ENCODE measurements around the gene NCAN.
A peak's percentile ranks its signal among the peaks of the same experiment; 100 is the strongest.
"Not testable (repeated sequence)": the region's sequence is repeated elsewhere in the genome, so short reads cannot be mapped to it uniquely, and the experiment has no call there.

The NCAN gene

DNA sequence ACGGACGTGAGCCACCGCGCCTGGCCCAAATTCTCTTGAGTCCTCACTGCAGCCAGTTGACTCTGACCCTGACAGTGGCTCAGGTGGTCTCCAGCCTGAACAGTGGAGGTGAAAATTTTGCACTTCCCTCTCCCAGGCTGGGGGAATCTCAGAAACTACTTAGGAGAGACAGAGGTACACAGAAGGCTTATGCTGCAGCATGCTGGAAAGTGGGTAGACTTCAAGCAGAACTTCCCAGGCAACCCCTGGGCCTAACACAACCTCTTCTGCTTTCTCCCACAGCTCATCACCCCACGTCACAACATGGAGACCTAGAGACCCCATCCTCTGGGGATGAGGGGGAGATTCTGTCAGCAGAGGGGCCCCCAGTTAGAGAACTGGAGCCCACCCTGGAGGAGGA lies 14.4 kb downstream of the NCAN start:
- no peak for DNase-seq

DNA sequence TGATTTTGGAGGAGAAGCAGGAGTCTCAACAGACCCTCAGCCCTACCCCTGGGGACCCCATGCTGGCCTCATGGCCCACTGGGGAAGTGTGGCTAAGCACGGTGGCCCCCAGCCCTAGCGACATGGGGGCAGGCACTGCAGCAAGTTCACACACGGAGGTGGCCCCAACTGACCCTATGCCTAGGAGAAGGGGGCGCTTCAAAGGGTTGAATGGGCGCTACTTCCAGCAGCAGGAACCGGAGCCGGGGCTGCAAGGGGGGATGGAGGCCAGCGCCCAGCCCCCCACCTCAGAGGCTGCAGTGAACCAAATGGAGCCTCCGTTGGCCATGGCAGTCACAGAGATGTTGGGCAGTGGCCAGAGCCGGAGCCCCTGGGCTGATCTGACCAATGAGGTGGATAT lies 14.9 kb downstream of the NCAN start:
- no peak for DNase-seq

DNA sequence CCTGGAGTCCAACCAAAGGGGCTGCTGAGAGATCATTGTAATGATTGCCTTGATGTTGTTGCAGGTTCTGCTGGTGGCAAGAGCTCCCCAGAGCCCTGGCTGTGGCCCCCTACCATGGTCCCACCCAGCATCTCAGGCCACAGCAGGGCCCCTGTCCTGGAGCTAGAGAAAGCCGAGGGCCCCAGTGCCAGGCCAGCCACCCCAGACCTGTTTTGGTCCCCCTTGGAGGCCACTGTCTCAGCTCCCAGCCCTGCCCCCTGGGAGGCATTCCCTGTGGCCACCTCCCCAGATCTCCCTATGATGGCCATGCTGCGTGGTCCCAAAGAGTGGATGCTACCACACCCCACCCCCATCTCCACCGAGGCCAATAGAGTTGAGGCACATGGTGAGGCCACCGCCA lies 15.5 kb downstream of the NCAN start:
- no peak for DNase-seq

DNA sequence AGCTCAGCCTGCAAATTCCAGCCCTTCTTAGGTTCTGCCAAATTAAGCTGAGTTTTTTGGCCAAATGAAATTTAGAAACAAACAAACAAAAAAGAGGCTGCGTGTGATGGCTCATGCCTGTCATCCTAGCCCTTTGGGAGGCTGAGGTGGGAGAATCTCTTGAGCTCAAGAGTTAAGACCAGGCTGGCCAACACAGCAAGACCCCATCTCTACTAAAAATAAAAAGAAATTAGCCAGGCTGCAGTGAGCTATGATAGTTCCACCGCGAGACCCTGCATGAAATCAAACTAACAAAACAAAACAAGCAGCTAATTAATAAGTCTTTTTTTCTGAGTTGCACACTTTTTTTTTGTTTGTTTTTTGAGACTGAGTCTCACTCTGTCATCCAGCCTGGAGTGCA lies 17.9 kb downstream of the NCAN start:
- DNase-seq, result no peak

DNA sequence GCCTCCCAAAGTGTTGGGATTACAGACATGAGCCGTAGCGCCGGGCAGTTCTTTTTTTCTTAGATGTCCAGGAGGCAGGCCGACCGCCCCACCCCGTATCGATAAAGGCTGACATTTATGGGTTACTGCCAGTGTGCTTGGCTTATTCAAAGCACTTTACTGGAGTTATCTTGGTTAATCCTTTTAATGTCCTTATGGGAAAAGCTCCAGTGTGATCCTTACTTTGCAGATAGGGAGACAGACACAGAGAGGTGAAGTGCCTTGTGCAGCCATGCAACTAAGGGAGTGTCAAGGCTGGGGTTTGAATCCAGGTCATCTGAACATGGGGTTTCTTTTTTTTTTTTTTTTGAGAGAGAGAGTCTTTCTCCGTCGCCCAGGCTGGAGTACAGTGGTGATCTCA lies 19.2 kb downstream of the NCAN start:
- no peak for DNase-seq

DNA sequence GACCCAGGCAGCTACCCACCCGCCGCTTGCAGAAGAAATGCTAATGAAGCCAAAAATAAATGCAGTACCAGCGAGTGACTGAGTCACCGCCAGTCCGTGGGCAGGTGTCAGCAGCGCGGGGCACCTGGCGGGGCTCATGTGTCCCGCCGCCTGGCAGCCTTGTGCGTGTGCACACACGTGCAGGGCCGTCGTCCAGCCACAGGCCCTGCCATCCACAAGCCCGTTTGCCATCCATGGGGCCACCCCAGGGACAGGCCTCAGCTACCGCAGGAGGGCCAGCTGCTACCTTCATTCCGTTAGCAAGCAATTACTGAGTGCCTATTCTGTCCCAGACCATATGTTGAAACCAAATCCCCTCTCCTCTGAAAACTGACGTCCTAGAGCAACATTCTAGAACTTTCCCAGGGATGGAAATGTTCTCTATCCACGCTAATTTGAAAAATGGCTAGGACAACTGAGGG lies 20.5 kb downstream of the NCAN start:
- no peak for DNase-seq

DNA sequence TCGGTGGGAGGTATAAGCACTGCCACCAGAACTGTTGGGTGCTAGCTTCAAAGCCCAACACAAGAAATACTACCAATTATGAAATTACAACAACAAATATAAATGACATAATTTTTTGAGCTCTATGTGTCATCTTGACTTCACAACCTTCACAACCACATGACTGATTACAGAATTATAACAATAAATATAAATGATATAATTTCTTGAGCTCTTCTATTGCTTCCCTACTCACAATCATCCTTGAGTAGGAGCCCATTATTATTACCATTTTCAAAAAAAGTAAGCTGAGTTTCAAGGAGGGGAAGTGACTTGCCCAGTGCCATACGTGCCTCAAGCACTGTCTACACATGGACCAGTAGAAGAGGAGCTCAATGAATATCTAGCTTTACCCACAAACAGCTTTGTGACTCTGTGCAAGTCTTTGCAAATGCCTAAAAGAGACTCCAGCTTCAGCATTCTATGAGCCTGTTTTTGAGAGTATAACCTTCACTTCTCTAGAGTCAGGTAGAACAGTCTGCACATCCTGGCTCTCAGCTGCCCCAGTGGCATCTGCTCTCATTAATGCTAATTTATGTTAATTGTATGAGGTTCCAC lies 22.6 kb downstream of the NCAN start:
- no peak for DNase-seq

DNA sequence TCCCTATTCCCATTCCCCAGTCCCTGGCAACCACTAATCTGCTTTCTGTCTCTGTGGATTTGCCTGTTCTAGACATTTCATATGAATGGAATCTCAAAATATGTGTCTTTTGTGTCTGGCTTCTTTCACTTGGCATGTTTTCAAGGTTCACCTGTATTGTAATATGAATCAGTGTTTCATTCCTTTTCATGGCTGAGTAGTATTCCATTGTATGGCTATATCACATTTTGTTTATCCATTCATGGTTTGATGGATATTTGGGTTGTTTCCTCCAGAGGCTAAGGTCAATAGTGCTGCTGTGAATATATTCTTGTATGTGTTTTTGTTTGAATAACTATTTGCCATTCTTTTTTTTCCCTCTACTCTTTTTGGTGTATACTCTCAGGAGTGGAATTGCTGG lies 24.4 kb downstream of the NCAN start:
- no peak for DNase-seq

DNA sequence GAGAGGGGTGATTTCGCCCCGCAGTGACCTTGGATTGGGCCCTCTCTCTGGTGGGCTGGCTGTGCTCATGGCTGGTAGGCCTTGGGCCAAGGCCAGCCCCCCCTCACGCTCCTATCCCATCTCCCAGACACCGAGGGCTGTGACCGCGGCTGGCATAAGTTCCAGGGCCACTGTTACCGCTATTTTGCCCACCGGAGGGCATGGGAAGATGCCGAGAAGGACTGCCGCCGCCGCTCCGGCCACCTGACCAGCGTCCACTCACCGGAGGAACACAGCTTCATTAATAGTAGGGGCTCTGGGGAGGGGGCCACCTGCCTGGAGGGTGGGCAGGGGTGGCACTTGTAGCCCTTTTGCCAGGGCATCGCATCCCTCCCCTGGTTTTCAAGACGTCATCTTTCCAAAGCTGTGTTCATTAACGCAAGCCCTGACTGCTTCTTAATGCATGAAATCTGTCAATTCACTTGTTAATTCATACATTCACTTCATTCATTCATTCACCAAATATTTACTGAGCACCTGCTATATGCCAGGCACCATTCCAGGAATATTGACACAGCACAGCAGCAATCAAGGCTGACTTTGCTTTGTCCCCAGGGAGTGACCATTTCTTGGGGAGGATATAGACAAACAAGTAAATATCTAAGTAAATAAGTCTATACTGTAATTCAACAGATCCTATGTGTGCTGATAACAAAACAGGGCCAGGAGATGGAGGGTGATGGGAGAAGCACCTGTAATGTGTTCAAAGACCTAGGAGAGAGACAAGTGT lies 26.6 kb downstream of the NCAN start:
- no peak for DNase-seq

DNA sequence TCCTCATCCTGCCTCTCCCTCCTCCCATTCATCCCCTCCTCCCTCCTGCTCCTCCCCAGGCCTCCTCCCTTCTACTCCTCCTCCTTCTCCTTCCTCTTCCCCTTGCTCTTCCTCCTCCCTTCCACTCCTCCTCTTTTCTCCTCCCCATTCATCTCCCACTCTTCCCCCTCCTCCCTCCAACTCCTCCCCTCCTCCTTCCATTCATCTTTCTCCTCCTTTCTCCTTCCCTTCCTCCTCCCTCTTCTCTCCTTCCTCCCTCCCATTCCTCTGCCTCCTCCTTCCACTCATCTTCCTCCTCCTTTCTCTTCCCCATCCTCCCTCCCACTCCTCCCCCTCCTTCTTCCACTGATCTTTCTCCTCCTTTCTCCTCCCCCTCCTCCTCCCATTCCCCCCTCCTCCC lies 27.9 kb downstream of the NCAN start:
- DNase-seq, result no peak

DNA sequence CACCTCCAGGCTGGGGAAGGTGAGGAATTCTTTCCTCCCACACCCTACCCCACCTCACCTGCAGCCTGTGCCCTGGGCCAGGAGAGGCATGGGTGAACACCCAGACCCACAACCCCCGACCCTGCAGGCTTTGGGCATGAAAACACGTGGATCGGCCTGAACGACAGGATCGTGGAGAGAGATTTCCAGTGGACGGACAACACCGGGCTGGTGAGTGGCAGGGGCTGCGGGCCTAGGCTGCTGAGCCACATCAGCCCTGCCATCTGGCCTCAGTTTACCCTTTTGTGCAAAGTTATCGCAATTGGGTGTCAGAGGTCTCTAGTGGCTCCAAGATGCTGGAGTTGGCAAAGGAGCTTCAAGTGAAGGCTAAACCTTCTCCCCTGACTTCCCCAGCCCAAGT lies 28.7 kb downstream of the NCAN start:
- DNase-seq, result no peak

DNA sequence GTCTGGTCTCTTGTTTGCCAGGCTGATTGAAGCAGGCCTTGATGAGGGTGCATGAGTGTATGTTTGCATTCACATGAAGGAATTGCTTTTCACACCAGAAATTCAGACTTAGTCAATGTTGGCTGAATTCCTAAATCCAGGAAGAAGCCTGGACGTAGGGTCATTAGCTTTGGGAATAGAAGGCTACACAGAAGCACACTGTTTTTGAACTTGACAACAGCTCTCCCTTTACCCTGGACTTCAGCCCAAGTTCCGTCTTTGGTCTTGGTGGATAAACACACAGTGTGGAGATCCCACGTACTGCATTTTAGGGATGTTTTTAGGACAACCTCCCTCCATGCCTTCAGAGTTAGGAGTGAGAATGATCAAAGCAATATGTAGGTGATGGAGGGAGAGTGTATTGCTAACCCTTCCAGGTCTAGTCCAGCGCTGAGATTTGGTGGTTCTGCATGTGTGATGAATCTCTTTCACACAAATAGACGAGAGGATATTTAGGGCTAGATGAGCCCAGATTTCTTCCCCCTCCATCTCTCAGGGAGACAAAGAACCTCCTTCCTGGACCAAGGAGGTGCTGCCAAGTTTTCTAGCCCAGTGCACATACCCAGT lies 38.5 kb downstream of the NCAN start:
- DNase-seq, result no peak

DNA sequence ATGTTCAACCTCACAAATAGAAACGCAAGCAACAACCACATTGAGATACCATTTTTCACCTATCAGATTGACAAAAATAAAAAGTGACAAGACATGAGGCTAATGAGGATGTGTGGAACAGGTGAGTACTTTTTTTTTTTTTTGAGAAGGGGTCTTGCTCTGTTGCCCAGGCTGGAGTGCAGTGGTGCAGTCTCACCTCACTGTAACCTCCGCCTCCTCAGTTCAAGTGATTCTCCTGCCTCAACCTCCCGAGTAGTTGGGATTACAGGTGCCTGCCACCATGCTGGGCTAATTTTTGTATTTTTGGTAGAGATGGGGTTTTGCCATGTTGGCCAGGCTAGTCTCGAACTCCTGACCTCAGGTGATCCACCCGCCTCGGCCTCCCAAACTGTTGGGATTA lies 41.7 kb downstream of the NCAN start:
- DNase-seq, result not testable (repeated sequence)

DNA sequence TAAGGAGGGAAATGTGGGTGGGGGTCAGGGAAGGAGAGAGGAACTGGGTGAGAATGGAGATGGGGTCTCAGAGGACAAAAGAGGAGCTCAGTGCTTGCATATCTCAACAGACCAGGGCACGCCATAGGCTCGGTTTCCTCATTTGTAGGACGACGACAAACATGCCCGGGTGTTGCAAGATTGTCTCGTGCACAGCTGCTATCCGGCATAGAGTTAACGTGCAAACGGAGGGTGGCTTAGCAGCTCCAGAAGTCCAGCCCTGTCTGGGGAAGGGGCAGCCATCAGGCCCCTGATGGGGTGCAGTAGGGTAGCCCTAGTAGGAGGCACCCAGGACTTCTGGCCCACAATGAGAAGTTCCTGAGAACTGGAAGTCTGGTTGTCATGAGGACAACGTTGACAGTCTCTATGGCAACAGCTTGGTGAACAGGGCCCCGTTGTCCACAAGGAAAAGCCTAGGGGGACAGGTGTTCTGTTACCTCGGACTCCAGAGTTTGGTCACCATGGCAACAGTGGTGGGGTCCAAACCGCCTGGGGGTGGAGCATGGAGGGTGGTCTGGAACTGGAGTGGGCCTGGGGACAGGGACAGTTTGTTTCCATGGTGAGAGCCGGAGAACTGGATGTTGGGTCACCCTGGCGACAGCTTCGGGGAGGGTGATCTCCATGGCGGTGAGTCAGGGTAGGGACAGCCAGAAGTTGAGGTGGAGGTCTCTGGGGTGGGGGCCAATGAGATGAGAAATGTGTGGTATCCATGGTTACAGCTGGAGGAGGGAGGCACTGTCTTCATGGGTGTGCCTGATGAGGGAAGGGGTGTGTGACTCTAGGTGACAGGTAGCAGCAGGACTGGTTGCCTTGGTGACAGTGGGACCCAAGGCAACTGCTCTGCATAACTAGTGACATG lies 44.6 kb downstream of the NCAN start:
- peak; percentile 8 for DNase-seq

DNA sequence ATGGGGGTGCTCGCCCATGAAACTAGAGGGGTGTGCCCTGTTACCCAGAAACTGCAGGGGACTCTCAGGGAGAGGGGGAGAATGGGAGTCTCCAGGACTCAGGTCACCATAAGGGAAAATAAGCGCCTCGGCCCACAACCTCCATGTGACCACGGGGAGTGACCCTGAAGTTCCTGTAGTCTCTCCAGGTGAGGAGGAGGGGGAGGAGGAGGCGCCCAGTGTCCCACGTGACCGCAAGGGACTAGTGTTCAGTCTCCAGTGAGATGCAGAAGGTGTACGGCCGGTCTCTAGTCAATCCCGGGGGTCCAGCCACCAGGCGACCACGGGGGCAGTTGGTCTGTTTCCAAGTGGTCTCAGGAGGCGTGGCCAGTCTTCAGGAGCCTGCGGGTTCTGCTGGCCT lies 45.4 kb downstream of the NCAN start:
- DNase-seq, result no peak

DNA sequence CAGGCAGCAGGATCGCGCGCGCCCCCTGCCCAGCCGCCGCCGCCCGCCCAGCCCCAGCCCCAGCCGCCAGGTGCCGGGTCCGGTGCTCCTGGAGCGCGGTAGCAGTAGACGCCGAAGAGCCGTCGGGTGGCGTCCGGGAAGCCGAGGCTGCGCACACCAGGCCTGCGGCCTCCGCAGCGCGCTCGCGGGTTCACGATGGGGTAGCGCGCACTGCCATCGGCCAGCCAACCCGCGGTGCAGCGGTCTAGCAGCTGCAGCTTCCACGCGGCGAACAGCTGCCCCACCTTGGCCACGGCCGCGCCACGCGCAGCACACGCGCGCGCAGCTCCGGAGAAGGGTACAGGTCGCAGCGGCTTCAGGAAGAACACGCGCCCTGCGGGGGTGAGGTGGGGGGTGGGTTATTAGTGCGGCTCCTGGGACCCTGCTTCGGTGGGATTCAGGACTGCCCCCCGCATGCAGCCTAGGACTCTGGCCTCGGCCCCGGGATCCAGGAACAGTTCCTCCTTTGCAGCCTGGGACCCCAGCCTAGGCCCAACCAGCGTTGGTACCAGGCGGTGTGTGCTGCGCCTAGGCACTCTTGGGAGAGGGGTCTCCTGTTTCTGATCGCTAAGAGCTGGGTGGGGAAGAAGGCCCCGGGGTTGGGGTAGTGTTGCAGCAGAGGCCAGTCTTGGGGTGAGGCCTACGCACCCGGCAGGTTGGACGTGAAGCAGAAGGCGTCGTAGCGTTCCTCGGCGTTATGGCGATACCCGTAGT lies 46.3 kb downstream of the NCAN start:
- no peak for DNase-seq

DNA sequence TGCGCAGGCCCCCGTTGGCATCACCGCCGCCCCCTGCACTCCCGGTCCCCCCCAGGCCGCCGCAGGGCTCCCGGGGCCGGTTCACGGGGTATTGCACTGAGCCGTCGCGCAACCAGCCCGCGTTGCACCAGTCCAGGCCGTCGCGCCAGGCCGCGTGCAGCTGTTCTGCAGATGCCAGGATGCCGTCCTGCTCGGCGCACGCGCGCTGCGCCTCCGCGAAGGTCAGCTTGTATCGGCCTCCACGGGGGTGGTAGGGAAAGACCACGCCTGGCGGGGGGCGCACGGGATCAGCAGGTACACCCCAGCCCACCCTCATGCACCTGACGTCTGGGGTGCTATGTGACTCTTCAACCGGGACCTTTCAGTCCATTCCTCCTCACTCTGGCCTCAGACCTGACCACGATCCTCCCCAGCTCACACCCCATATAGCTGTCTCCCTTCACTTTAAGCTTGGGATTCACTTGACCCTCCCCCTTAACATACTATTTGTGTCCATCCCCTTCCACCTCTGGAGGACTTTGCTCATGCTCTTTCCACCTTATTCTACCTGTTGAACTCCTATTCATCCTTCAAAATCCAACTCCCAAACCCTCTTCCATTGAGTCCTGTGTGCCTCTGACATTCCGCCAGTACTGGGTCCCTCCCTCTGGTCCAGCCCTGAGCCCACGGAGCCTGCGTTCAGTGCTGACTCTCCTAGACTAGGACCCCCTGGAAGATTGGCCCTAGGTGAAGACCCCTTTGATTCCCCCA lies 47.0 kb downstream of the NCAN start:
- DNase-seq, result no peak

DNA sequence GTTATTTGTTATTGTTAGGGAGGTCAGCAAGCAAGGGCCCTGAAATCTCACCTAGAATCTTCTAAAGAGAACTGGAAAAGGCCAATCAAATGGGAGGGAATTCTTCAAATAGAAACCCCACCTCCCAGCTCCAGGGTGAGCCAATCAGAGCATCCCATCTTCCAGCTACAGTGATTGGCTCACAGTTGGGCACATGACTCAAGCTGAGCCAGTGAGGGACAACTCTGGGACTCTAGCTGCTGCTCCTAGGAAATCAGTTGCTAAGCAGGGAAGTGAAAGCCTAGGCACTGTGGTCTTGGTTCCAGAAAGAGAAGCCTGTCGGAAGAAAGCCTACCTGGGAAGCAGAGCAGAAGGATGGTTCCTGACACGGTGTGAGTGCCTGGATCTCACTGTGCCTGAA lies 48.0 kb downstream of the NCAN start:
- no peak for DNase-seq

DNA sequence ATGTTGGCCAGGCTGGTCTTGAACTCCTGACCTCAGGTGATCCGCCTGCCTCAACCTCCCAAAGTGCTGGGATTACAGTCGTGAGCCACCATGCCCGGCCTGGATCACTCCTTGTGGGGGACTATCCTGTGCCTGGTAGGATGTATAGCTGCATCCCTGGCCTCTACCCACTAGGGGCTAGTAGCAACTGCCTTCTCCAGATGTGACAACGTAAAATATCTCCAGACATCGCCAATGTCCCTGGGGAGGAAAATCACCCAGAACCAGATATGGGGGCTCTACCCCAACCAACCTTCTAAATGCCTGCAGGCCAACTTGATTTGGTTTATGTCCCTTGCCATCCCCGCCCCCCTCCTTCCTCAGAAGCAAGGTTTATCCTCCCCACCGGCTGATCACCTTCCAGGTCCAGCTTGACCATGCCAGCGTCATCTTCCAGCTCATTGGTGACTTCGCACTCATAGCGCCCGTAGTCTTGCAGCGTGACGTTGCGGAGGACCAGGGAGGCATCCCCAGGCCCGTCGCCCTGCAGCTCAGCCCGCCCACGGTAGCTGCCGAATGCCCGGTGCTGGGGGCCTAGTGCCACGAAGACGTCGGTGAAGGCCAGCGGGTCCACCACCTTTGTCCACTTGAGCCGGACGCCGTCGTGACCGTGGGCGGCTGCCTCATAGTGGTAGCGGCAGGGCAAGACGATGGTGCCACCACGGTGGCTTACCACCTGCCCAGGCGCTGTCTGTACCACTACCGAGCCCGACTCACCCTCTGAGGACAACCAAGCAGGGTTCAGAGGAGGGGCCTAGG lies 48.9 kb downstream of the NCAN start:
- DNase-seq, result no peak

DNA sequence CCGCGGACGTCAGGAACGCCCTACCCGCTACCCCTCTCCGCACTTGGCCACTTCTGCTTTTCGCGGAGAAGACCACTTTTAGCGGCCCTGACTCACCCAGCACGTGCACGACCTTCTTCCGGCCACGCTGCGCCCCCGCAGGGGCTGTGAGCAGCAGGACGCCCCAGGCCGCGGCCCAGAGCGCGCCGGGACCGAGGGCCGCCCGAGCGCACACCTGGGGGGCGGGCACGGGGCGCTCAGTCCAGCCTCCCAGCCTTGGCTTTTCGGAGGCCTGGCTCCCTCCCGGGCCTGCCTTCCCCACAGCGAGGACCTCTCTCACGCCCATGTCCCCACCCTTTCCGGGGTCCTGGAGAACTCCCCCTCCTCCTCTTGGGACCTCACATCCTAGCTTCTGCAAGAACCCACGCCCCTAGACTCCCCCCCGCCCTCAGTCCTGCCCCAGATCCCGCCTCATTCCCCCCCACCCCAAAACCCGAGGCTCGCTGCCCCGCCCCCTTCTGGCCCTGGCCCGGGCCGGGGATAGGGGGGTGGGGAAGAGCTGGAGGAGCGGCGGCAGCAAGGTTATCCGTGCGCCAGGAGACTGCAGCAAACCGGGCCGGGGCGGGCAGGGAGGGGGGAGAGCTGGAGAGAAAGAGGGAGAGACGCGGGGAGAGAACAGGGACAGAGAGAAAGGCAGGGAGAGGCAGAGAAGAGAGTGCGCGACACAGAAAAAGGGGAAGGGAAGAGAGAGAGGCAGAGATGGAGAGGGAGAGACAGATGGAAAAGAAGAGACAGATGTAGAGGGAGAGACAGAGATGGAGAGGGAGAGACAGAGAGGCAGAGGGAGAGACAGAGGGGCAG lies 49.8 kb downstream of the NCAN start:
- no peak for DNase-seq
